OCI-LY3 (cell line): ENCODE data around the gene TMCO1.

Source experiments
- EZH2phosphoT487 ChIP-seq: fragments of 200-600 bp; shearing (Covaris generic); IDR thresholded peaks from 2 replicates; pipeline ENCODE4 v1.6.1; 2018; ENCODE audit warnings: antibody characterized with exemption, mixed run types, low read depth
- TF ChIP-seq, protein P1 (sequence below): fragments of 200-600, 300-600 bp; sonication (generic); IDR thresholded peaks from 2 replicates; pipeline ENCODE4 v1.5.1; 2014; ENCODE audit warnings: antibody characterized with exemption, low read length, low read depth

DNA sequence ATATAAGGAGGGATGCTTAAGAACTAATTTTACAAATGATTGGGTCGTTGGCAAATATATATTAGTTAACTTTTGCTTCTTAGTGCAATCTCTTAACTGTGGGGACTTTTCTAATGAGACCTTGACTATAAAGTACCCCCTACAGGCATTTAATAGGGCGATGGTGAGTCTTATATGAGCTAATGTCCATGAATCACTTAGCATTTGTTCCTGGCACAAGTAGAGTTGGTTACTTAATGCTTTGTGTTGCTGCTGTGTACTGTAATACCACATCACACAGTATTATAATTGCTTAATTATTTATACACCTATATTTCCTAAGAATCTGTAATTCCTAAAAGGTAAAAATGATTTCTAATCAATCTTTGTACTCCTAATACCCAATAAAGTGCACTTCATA lies 25.3 kb upstream of the TMCO1 start:
- TF ChIP-seq, protein P1, sequence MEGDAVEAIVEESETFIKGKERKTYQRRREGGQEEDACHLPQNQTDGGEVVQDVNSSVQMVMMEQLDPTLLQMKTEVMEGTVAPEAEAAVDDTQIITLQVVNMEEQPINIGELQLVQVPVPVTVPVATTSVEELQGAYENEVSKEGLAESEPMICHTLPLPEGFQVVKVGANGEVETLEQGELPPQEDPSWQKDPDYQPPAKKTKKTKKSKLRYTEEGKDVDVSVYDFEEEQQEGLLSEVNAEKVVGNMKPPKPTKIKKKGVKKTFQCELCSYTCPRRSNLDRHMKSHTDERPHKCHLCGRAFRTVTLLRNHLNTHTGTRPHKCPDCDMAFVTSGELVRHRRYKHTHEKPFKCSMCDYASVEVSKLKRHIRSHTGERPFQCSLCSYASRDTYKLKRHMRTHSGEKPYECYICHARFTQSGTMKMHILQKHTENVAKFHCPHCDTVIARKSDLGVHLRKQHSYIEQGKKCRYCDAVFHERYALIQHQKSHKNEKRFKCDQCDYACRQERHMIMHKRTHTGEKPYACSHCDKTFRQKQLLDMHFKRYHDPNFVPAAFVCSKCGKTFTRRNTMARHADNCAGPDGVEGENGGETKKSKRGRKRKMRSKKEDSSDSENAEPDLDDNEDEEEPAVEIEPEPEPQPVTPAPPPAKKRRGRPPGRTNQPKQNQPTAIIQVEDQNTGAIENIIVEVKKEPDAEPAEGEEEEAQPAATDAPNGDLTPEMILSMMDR, result no peak
- TF ChIP-seq EZH2phosphoT487, result no peak
